Lower lobe of right lung (tissue), 2 donors: ENCODE data around the gene MMP21. TPM values are rescaled to one million over a fixed set of nuclear protein-coding genes. Genes with fewer than 3 reads are reported as not detected.

Experiments
- ATAC-seq, 2 donors: fragments of 200-7000 bp; cut with Tn5 transposase; one replicate each; pipeline ENCODE4 v1.9.1; 2020 to 2022; ENCODE audit warnings: mild to moderate bottlenecking in 2 of 2, moderate library complexity in 2 of 2
- DNase-seq: peaks from one replicate; pipeline ENCODE4 v3.0.0-alpha.2; 2020
- H3K27ac ChIP-seq: fragments of 200-600 bp; one replicate; pipeline ENCODE4 v1.8.0; 2022
- H3K27me3 ChIP-seq: fragments of 200-600 bp; one replicate; pipeline ENCODE4 v1.8.0; 2022; ENCODE audit warnings: low read depth
- H3K36me3 ChIP-seq: fragments of 200-600 bp; one replicate; pipeline ENCODE4 v1.8.0; 2022; ENCODE audit warnings: mild to moderate bottlenecking
- H3K4me1 ChIP-seq: fragments of 200-600 bp; one replicate; pipeline ENCODE4 v1.8.0; 2022
- H3K4me3 ChIP-seq: fragments of 200-600 bp; one replicate; pipeline ENCODE4 v1.8.0; 2022; ENCODE audit warnings: mild to moderate bottlenecking
- H3K9me3 ChIP-seq: fragments of 200-600 bp; one replicate; pipeline ENCODE4 v1.8.0; 2022
- CTCF ChIP-seq: fragments of 200-600 bp; IDR thresholded peaks from one replicate; pipeline ENCODE4 v1.8.0; 2022; ENCODE audit warnings: antibody characterized with exemption, mild to moderate bottlenecking
- intact Hi-C: fragments of 100-400 bp; cut with DNase I; formaldehyde crosslinking; loops from one replicate; pipeline ENCODE4 v1.11.0; 2022
- total RNA-seq: library from RNA; stranded (reverse); fragmentation: NEBNext Ultra II Directional; extraction: Animal tissue kit (Norgen Biotek cat#: 25700); gene quantifications from one replicate; pipeline ENCODE4 v1.2.1, GENCODE V29; 2021
- donor health status: DM: no; HTN: yes; CAD: no; lungs with severe emphysema.

The MMP21 gene
- total RNA-seq, 1 donor from 2014 or later: not detected

GRCh38 chr10:125774581-125775191 is 935 bp downstream of the MMP21 start:
- H3K36me3 ChIP-seq: no peaks in the 10 kb centered on the region
- no peaks in the 10 kb centered on the region for H3K9me3 ChIP-seq
- TF ChIP-seq CTCF: no peak
- H3K4me1 ChIP-seq: no peaks in the 10 kb centered on the region
- H3K27me3 ChIP-seq: peaks cover 6% of the 10 kb centered on the region
- ATAC-seq (peak in 1 of 2 donors; percentile 20), DNase-seq (no peak)
- H3K4me3 ChIP-seq: no peak overlapping the region
- intact Hi-C loops: no loop called here
- H3K27ac ChIP-seq: no peak overlapping the region

- H3K4me3 ChIP-seq: no peak overlapping the region
- H3K36me3 ChIP-seq: no peaks in the 10 kb centered on the region
- ATAC-seq (no peak), DNase-seq (no peak)
- H3K4me1 ChIP-seq: no peaks in the 10 kb centered on the region
- intact Hi-C loops: no loop called here
- no peak for TF ChIP-seq CTCF
- no peaks in the 10 kb centered on the region for H3K9me3 ChIP-seq
- H3K27ac ChIP-seq: no peak overlapping the region
- H3K27me3 ChIP-seq: peaks cover 6% of the 10 kb centered on the region
Observed at GRCh38 chr10:125773687-125774543, 1.7 kb downstream of the MMP21 start.

- intact Hi-C loops: no loop called here
- Histone ChIP-seq H3K27ac (no peak overlapping the region), H3K27me3 (peaks cover 4% of the 10 kb centered on the region), H3K4me3 (no peak overlapping the region), H3K36me3 (no peaks in the 10 kb centered on the region), H3K4me1 (no peaks in the 10 kb centered on the region), H3K9me3 (no peaks in the 10 kb centered on the region)
- no peak for ATAC-seq
- no peak for DNase-seq
- TF ChIP-seq CTCF: no peak
Observed at GRCh38 chr10:125772864-125773180, 2.8 kb downstream of the MMP21 start.

GRCh38 chr10:125772112-125772863 is 3.3 kb downstream of the MMP21 start:
- no peaks in the 10 kb centered on the region for H3K4me1 ChIP-seq
- no peak overlapping the region for H3K27ac ChIP-seq
- H3K4me3 ChIP-seq: no peak overlapping the region
- no peaks in the 10 kb centered on the region for H3K36me3 ChIP-seq
- intact Hi-C loops: no loop called here
- ATAC-seq (no peak), DNase-seq (no peak)
- no peaks in the 10 kb centered on the region for H3K9me3 ChIP-seq
- no peaks in the 10 kb centered on the region for H3K27me3 ChIP-seq
- no peak for TF ChIP-seq CTCF

- no peak overlapping the region for H3K27ac ChIP-seq
- H3K27me3 ChIP-seq: no peaks in the 10 kb centered on the region
- peaks cover 8% of the 10 kb centered on the region for H3K36me3 ChIP-seq
- ATAC-seq (no peak), DNase-seq (no peak)
- H3K9me3 ChIP-seq: no peaks in the 10 kb centered on the region
- H3K4me3 ChIP-seq: no peak overlapping the region
- TF ChIP-seq CTCF: no peak
- H3K4me1 ChIP-seq: no peaks in the 10 kb centered on the region
- intact Hi-C loops: no loop called here
Observed at GRCh38 chr10:125770844-125771243, 4.8 kb downstream of the MMP21 start.
